T-helper 2 cell treated with Interferon-gamma antibody and Interleukin-4, amounts not matched to agents 100 ng/mL and 5 ng/mL, for 36 hours (primary cell): Measurements from ENCODE around the gene CXCR1. TPM values are rescaled to one million over a fixed set of nuclear protein-coding genes. Genes with fewer than 3 reads are reported as not detected.
"Not testable (repeated sequence)": the region's sequence is repeated elsewhere in the genome, so short reads cannot be mapped to it uniquely, and the experiment has no call there.

ENCODE experiments used
- intact Hi-C: fragments of 100-400 bp; cut with micrococcal nuclease; formaldehyde crosslinking; loops from one replicate; pipeline ENCODE4 v1.15.1; 2023
- total RNA-seq: library from RNA; stranded (reverse); gene quantifications from 2 replicates; pipeline ENCODE4 v1.2.3, GENCODE V29; 2022

Gene CXCR1
- 1.6 and 2.0 TPM in 2 replicates for total RNA-seq

GRCh38 chr2:218166791-218167190 lies at the start of gene CXCR1:
Gene CXCR1, minus strand, starts transcription at chr2:218166962. Its CDS starts 1,751 bp downstream, at chr2:218165211.
- intact Hi-C loops: loop anchor here (5.0 to 10.0 kb wide), 2 partner anchors 51 to 82 kb away; partner anchors contain the start of gene ARPC2

GRCh38 chr2:218216336-218216673 lies 49.5 kb upstream of the CXCR1 start:
- intact Hi-C loops: loop anchor here (2.0 to 5.0 kb wide), 6 partner anchors 30 to 1719 kb away; partner anchors contain the start of genes CXCR1, DNPEP, RPL37A and STK11IP

- intact Hi-C loops: no loop called here
Observed at GRCh38 chr2:218214116-218214515, 47.4 kb upstream of the CXCR1 start.

- intact Hi-C loops: no loop called here
Observed at GRCh38 chr2:218209078-218209477, 42.3 kb upstream of the CXCR1 start.

- intact Hi-C loops: no loop called here
Observed at GRCh38 chr2:218202266-218202665, 35.5 kb upstream of the CXCR1 start.

- intact Hi-C loops: no loop called here
Observed at GRCh38 chr2:218196974-218197373, 30.2 kb upstream of the CXCR1 start.

- intact Hi-C loops: no loop called here
Observed at GRCh38 chr2:218194880-218195279, 28.1 kb upstream of the CXCR1 start.

GRCh38 chr2:218193701-218194100 lies 26.9 kb upstream of the CXCR1 start:
- intact Hi-C loops: no loop called here

- intact Hi-C loops: no loop called here
Observed at GRCh38 chr2:218192902-218193430, 26.2 kb upstream of the CXCR1 start.

- intact Hi-C loops: no loop called here
Observed at GRCh38 chr2:218188528-218188927, 21.8 kb upstream of the CXCR1 start.

- intact Hi-C loops: loop anchor here (2.0 kb wide), 3 partner anchors 29 to 83 kb away; partner anchors contain the start of genes AAMP, ARPC2 and PNKD
Observed at GRCh38 chr2:218187296-218188015, 20.7 kb upstream of the CXCR1 start.

GRCh38 chr2:218186876-218187275 lies 20.1 kb upstream of the CXCR1 start:
- intact Hi-C loops: loop anchor here (1.0 to 2.0 kb wide), 5 partner anchors 30 to 169 kb away; partner anchors contain the start of genes AAMP, ARPC2, CATIP and PNKD

GRCh38 chr2:218186355-218186766 lies 19.6 kb upstream of the CXCR1 start:
- intact Hi-C loops: loop anchor here (1.0 to 2.0 kb wide), 5 partner anchors 30 to 170 kb away; partner anchors contain the start of genes AAMP, ARPC2, CATIP and PNKD

GRCh38 chr2:218184331-218184730 lies 17.6 kb upstream of the CXCR1 start:
- intact Hi-C loops: no loop called here

GRCh38 chr2:218180467-218181114 lies 13.8 kb upstream of the CXCR1 start:
- intact Hi-C loops: no loop called here

- intact Hi-C loops: no loop called here
Observed at GRCh38 chr2:218179782-218180181, 13.0 kb upstream of the CXCR1 start.

GRCh38 chr2:218172845-218173244 lies 6.1 kb upstream of the CXCR1 start:
- intact Hi-C loops: no loop called here

GRCh38 chr2:218171744-218172143 lies 5.0 kb upstream of the CXCR1 start:
- intact Hi-C loops: not testable (repeated sequence)

GRCh38 chr2:218169757-218170546 lies 3.2 kb upstream of the CXCR1 start:
- intact Hi-C loops: loop anchor here (1.0 to 10.0 kb wide), 3 partner anchors 47 to 87 kb away; partner anchors contain the start of gene ARPC2

- intact Hi-C loops: loop anchor here (1.0 to 10.0 kb wide), 3 partner anchors 48 to 88 kb away; partner anchors contain the start of gene ARPC2
Observed at GRCh38 chr2:218168635-218169462, 2.1 kb upstream of the CXCR1 start.
